SK-N-SH (cell line): ENCODE data around the gene F8. TPM values are rescaled to one million over a fixed set of nuclear protein-coding genes. Genes with fewer than 3 reads are reported as not detected.

Experiments
- CTCF ChIA-PET: fragments of 300-600, 350-600 bp; formaldehyde crosslinking; extraction: SDS; loops from one replicate; lab custom pipeline; 2021; lab: Yijun Ruan, JAX
- POLR2A ChIA-PET: fragments of 350-600 bp; sonication (Branson Sonifier 250); formaldehyde crosslinking; extraction: SDS; loops from one replicate; lab custom pipeline; 2020; ENCODE audit warnings: antibody characterized with exemption, inconsistent platforms; lab: Yijun Ruan, JAX
- DNase-seq: peaks from one replicate; pipeline ENCODE4 v3.0.0; 2012
- H2AFZ ChIP-seq: fragments of 200-600 bp; sonication (generic); 2 replicates; pipeline ENCODE4 v1.8.1; 2016; ENCODE audit warnings: antibody characterized with exemption, mild to moderate bottlenecking, low read depth
- H3F3A ChIP-seq: fragments of 200-600 bp; sonication (generic); replicated peaks from 2 replicates; pipeline ENCODE3; 2016; ENCODE audit warnings: antibody characterized with exemption, mild to moderate bottlenecking; ENCODE audit not compliant: insufficient read depth
- H3K27ac ChIP-seq, 2 experiments: fragments of 200-500 bp in 1 of 2; fragments of 200-600 bp in 1 of 2; sonication (Bioruptor generic) in 1 of 2; sonication (generic), shearing (Covaris generic) in 1 of 2; 2 replicates each; pipeline versions ENCODE4 v1.5.1 to v1.6.1; 2014 to 2016; ENCODE audit warnings: low read depth in 2 of 2, inconsistent platforms in 1 of 2, low read length in 1 of 2, mild to moderate bottlenecking in 1 of 2, mixed read lengths in 1 of 2
- H3K27me3 ChIP-seq: fragments of 200-600 bp; sonication (generic), shearing (Covaris generic); 2 replicates; pipeline ENCODE4 v1.6.1; 2016; ENCODE audit warnings: mixed run types; ENCODE audit not compliant: insufficient read depth
- H3K36me3 ChIP-seq, 2 experiments: fragments of 200-500 bp in 1 of 2; fragments of 200-600 bp in 1 of 2; sonication (Bioruptor generic) in 1 of 2; sonication (generic) in 1 of 2; replicated peaks in 1 of 2; 2 replicates each; pipeline versions ENCODE3 to v1.5.1; 2014 to 2016; ENCODE audit warnings: low read length in 1 of 2, mild to moderate bottlenecking in 1 of 2; ENCODE audit not compliant: insufficient read depth in 2 of 2, control insufficient read depth in 1 of 2
- H3K4me1 ChIP-seq, 2 experiments: fragments of 200-500 bp in 1 of 2; fragments of 200-600 bp in 1 of 2; sonication (Bioruptor generic) in 1 of 2; sonication (generic), shearing (Covaris generic) in 1 of 2; 2 replicates each; pipeline versions ENCODE4 v1.5.1 to v1.6.1; 2014 to 2016; ENCODE audit warnings: low read depth in 1 of 2, low read length in 1 of 2, mixed run types in 1 of 2; ENCODE audit not compliant: insufficient read depth in 2 of 2, control insufficient read depth in 1 of 2
- H3K4me2 ChIP-seq: fragments of 200-600 bp; sonication (generic), shearing (Covaris generic); 2 replicates; pipeline ENCODE4 v1.6.1; 2017; ENCODE audit warnings: mixed run types
- H3K4me3 ChIP-seq, 2 experiments: fragments of 200-500 bp in 1 of 2; fragments of 200-600 bp in 1 of 2; sonication (Bioruptor generic) in 1 of 2; sonication (generic), shearing (Covaris generic) in 1 of 2; 2 replicates each; pipeline versions ENCODE4 v1.5.1 to v1.8.1; 2014 to 2016; ENCODE audit warnings: low read depth in 2 of 2, inconsistent platforms in 1 of 2, low read length in 1 of 2, mild to moderate bottlenecking in 1 of 2, mixed read lengths in 1 of 2, moderate library complexity in 1 of 2
- H3K79me2 ChIP-seq: fragments of 200-600 bp; sonication (generic); 2 replicates; pipeline ENCODE4 v1.8.1; 2017; ENCODE audit warnings: mild to moderate bottlenecking; ENCODE audit not compliant: insufficient read depth
- H3K9ac ChIP-seq: fragments of 200-600 bp; sonication (generic); 2 replicates; pipeline ENCODE4 v1.6.1; 2017; ENCODE audit warnings: mixed run types
- H3K9me2 ChIP-seq: fragments of 200-600 bp; sonication (generic); 2 replicates; pipeline ENCODE4 v1.6.1; 2017; ENCODE audit warnings: mixed run types
- H3K9me3 ChIP-seq: fragments of 200-600 bp; sonication (generic); 2 replicates; pipeline ENCODE4 v1.6.1; 2017; ENCODE audit warnings: mixed run types, mild to moderate bottlenecking, moderate library complexity
- H4K20me1 ChIP-seq: fragments of 200-600 bp; sonication (generic); 2 replicates; pipeline ENCODE4 v1.6.1; 2017; ENCODE audit warnings: mild to moderate bottlenecking, mixed run types; ENCODE audit not compliant: insufficient read depth
- CHD2 ChIP-seq: fragments of 150-350 bp; IDR thresholded peaks from 2 replicates; pipeline ENCODE4 v1.6.1; 2018; ENCODE audit warnings: low read length; ENCODE audit not compliant: partially characterized antibody
- CTCF ChIP-seq: fragments of 200-600 bp; sonication (generic); IDR thresholded peaks from 2 replicates; pipeline ENCODE4 v1.6.1; 2017; ENCODE audit warnings: antibody characterized with exemption, mild to moderate bottlenecking, moderate library complexity
- ELF1 ChIP-seq: IDR thresholded peaks from 2 replicates; pipeline ENCODE4 v1.4.0; 2012
- EP300 ChIP-seq, 2 experiments: IDR thresholded peaks; 2 replicates each; pipeline versions ENCODE4 v1.4.0 to v1.6.1; 2012; ENCODE audit warnings: borderline replicate concordance in 1 of 2, low read depth in 1 of 2, low read length in 1 of 2
- FOXJ3 ChIP-seq: sonication (generic); formaldehyde crosslinking; IDR thresholded peaks from 2 replicates; pipeline ENCODE4 v1.5.1; 2020; ENCODE audit warnings: mild to moderate bottlenecking, missing genetic modification reagents
- FOXM1 ChIP-seq: IDR thresholded peaks from 2 replicates; pipeline ENCODE4 v1.4.0; 2012; ENCODE audit warnings: low read depth, mild to moderate bottlenecking
- GABPA ChIP-seq: IDR thresholded peaks from 2 replicates; pipeline ENCODE4 v1.4.0; 2012; ENCODE audit warnings: low read depth, mild to moderate bottlenecking
- JUND ChIP-seq: IDR thresholded peaks from 2 replicates; pipeline ENCODE4 v1.4.0; 2012
- MAX ChIP-seq: IDR thresholded peaks from 2 replicates; pipeline ENCODE4 v1.4.0; 2012; ENCODE audit warnings: low read depth
- MXI1 ChIP-seq: IDR thresholded peaks from 2 replicates; pipeline ENCODE4 v1.6.1; 2012; ENCODE audit warnings: mild to moderate bottlenecking, low read depth, low read length, improper control_type of control experiment
- NFIC ChIP-seq: IDR thresholded peaks from 2 replicates; pipeline ENCODE4 v1.4.0; 2012; ENCODE audit warnings: borderline replicate concordance
- NRF1 ChIP-seq: IDR thresholded peaks from 2 replicates; pipeline ENCODE4 v1.6.1; 2012; ENCODE audit warnings: low read depth, mild to moderate bottlenecking, low read length
- PBX3 ChIP-seq: IDR thresholded peaks from 2 replicates; pipeline ENCODE4; 2012
- POLR2AphosphoS5 ChIP-seq: IDR thresholded peaks from 2 replicates; pipeline ENCODE4 v1.6.1; 2012; ENCODE audit warnings: low read depth, low read length
- RAD21 ChIP-seq: IDR thresholded peaks from 2 replicates; pipeline ENCODE4 v1.6.1; 2012; ENCODE audit warnings: mild to moderate bottlenecking, low read length
- RCOR1 ChIP-seq: fragments of 150-350 bp; IDR thresholded peaks from 2 replicates; pipeline ENCODE4 v1.6.1; 2017; ENCODE audit warnings: antibody characterized with exemption, low read length
- RFX5 ChIP-seq: IDR thresholded peaks from 2 replicates; pipeline ENCODE4 v1.6.1; 2012; ENCODE audit warnings: mild to moderate bottlenecking, improper control_type of control experiment, low read length
- RXRA ChIP-seq: IDR thresholded peaks from 2 replicates; pipeline ENCODE4 v1.4.0; 2012; ENCODE audit warnings: low read depth, mild to moderate bottlenecking, borderline replicate concordance
- SMC3 ChIP-seq: IDR thresholded peaks from 2 replicates; pipeline ENCODE4 v1.6.1; 2012; ENCODE audit warnings: low read depth, low read length, improper control_type of control experiment
- TEAD4 ChIP-seq: IDR thresholded peaks from 2 replicates; pipeline ENCODE4 v1.4.0; 2012; ENCODE audit warnings: mild to moderate bottlenecking, borderline replicate concordance; ENCODE audit not compliant: insufficient read depth
- USF1 ChIP-seq: IDR thresholded peaks from 2 replicates; pipeline ENCODE4 v1.4.0; 2012; ENCODE audit warnings: low read depth, borderline replicate concordance
- YY1 ChIP-seq: IDR thresholded peaks from 2 replicates; pipeline ENCODE4 v1.4.0; 2012; ENCODE audit warnings: low read depth, mild to moderate bottlenecking
- WGBS: methylation state at CpG from one replicate; pipeline ENCODE4 v1.1.6; 2017; ENCODE audit warnings: low lambda C conversion rate; 5-methylcytosine and 5-hydroxymethylcytosine counted together
- polyA plus RNA-seq, 3 experiments: library from polyadenylated mRNA; depleted of rRNA; stranded (reverse); fragments of >200 nt; gene quantifications; 2 replicates each; pipeline ENCODE4 v1.2.3, GENCODE V29; 2012

Gene F8
- polyA plus RNA-seq, 1 of the 3 experiments (the other 2 are of a cell fraction): 2.5 TPM

- DNase-seq: no peak
- no peaks in the 10 kb centered on the region for H3K79me2 ChIP-seq
- TF ChIP-seq TEAD4 (no peak), RAD21 (no peak), PBX3 (no peak), RXRA (no peak), YY1 (no peak), MAX (no peak), FOXM1 (no peak), FOXJ3 (no peak), EP300 (IDR thresholded peaks at IDR 0.05; ENCODE audit: borderline replicate concordance in 1 of 2, low read depth in 1 of 2, low read length in 1 of 2) (no peak), ELF1 (no peak), USF1 (no peak), NRF1 (no peak), JUND (no peak), RFX5 (no peak), NFIC (no peak), SMC3 (no peak), GABPA (no peak)
- TF ChIP-seq, all 33 proteins: peak for 0
- Histone ChIP-seq H3K4me1 (no peaks in the 10 kb centered on the region), H4K20me1 (no peaks in the 10 kb centered on the region), H3K9me2 (no peaks in the 10 kb centered on the region), H3K9me3 (no peaks in the 10 kb centered on the region; the same call in 1 of the 2 replicates), H3K27ac (no peak overlapping the region), H3F3A (no peaks in the 10 kb centered on the region), H3K9ac (no peak overlapping the region), H2AFZ (no peak overlapping the region), H3K36me3 (no peaks in the 10 kb centered on the region), H3K4me3 (no peak overlapping the region), H3K27me3 (no peaks in the 10 kb centered on the region; the same call in 1 of the 2 replicates), H3K4me2 (no peak overlapping the region)
- ChIA-PET POLR2A (no interaction called here), CTCF (interaction anchor here (0.6 kb wide), 1 partner anchor 10 kb away, joined by 3 read pairs; no protein-coding TSS in a partner anchor)
Measured at GRCh38 chrX:154821523-154821922, 201.0 kb downstream of the F8 start.

- H3K9ac ChIP-seq: no peak overlapping the region
- H3K4me1 ChIP-seq: no peaks in the 10 kb centered on the region
- WGBS: 42% methylated on average over 7 of the region's 7 CpGs
- H2AFZ ChIP-seq: no peak overlapping the region
- H3K27me3 ChIP-seq: no peaks in the 10 kb centered on the region; the same call in 1 of the 2 replicates
- no peaks in the 10 kb centered on the region for H3K79me2 ChIP-seq
- H3K4me3 ChIP-seq: no peak overlapping the region
- no peaks in the 10 kb centered on the region for H3K36me3 ChIP-seq
- H4K20me1 ChIP-seq: no peaks in the 10 kb centered on the region
- no peak overlapping the region for H3K27ac ChIP-seq
- H3K9me2 ChIP-seq: no peaks in the 10 kb centered on the region
- ChIA-PET CTCF (interaction anchor here (0.7 kb wide), 1 partner anchor 71 kb away, joined by 3 read pairs; no protein-coding TSS in a partner anchor), POLR2A (no interaction called here)
- no peaks in the 10 kb centered on the region; the same call in 1 of the 2 replicates for H3K9me3 ChIP-seq
- DNase-seq: no peak
- no peak overlapping the region for H3K4me2 ChIP-seq
- H3F3A ChIP-seq: no peaks in the 10 kb centered on the region
- TF ChIP-seq TEAD4: no peak
- TF ChIP-seq FOXJ3: no peak
- no peak for TF ChIP-seq POLR2AphosphoS5
- TF ChIP-seq MXI1: no peak
- no peak for TF ChIP-seq RCOR1
- no peak for TF ChIP-seq CTCF
- TF ChIP-seq CHD2: no peak
- no peak for TF ChIP-seq PBX3
- TF ChIP-seq RXRA: no peak
- no peak for TF ChIP-seq NRF1
Measured at GRCh38 chrX:154819771-154820341, 202.7 kb downstream of the F8 start.
